ENCODE measurements around the gene FBN2.
"Not testable (repeated sequence)": the region's sequence is repeated elsewhere in the genome, so short reads cannot be mapped to it uniquely, and the experiment has no call there.

The FBN2 gene

DNA sequence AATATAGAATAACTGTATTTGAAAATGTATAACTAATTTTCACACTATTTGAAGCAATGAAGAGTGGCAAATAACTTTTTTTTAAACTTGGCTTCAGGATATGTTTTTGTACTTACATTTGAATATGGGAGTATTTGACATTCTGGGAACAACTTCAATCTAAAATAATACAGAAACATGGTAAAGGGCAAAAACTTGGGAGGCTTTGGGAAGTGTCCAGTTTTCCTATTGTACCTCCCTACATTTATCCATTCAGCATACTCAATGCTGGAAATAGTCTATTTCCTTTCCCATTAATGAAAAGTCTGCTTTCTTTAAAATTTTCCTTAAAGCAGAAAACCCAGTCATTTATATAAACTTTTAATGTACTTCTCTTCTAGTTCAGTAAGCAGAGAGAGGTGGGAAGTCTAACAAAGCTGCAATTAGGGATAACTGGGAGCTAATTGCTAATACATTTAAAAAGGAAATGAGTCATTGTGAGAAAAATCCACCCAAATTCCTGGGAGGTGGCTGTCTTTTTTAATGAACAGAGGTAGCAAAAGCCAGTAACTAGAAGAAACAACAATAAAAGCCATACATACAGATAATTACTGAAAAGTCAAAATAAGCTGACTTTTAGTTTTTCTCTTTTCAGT lies 128.8 kb downstream of the FBN2 start:
- Histone ChIP-seq H3K9me3 (no peaks in the 10 kb centered on the region), H3K27me3 (no peaks in the 10 kb centered on the region), H3K4me1 (no peaks in the 10 kb centered on the region), H4K20me1 (no peaks in the 10 kb centered on the region), H3K4me3 (no peak overlapping the region), H3K36me3 (no peaks in the 10 kb centered on the region), H3K9ac (no peak overlapping the region), H3K27ac (no peak overlapping the region), H3K4me2 (no peak overlapping the region)
- no peak for TF ChIP-seq Cebpa-rat (IDR thresholded peaks at IDR 0.05)

DNA sequence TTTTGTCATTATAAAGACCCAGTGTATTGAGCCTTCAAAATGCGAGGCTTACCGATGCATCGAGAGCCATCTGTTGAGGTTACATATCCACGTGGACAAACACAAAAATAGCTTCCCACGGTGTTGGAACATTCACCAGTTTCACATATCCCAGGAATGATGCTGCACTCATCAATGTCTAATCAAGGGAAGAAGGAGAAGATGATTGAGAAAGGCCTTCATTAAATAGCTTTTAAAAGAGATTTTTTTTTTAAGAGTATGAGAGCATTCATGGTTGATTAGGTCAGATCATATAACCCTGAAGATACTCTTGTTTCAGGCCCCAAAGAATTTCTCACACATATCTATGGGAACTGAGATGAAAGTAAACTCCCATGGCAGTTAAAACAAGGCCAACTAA lies 129.4 kb downstream of the FBN2 start:
- Histone ChIP-seq H3K4me2 (no peak overlapping the region), H3K4me1 (no peaks in the 10 kb centered on the region), H3K27ac (no peak overlapping the region), H3K4me3 (no peak overlapping the region), H3K36me3 (no peaks in the 10 kb centered on the region), H3K9me3 (no peaks in the 10 kb centered on the region), H3K27me3 (no peaks in the 10 kb centered on the region), H4K20me1 (no peaks in the 10 kb centered on the region), H3K9ac (no peak overlapping the region)
- no peak for TF ChIP-seq Cebpa-rat (IDR thresholded peaks at IDR 0.05)

DNA sequence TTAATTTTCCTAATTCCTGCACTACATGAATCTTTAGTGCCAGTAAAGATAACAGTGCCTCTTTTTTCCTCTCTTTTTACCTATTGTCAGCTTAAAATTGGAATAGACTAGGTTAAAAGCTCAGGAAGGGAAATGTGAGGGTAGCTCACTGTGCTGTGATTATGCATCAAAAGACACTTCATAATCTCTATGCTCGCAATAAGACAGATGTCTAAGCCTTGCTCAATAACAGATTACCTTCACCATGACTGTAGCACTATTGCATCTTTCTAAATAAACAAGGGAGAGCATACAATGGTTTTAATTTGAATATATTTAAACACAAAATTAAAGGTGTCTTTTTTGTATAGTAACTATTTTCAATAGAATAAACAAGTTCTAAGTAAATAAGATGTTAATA lies 130.1 kb downstream of the FBN2 start:
- Histone ChIP-seq H3K4me3 (no peak overlapping the region), H3K4me2 (no peak overlapping the region), H3K4me1 (no peaks in the 10 kb centered on the region), H3K27me3 (no peaks in the 10 kb centered on the region), H3K36me3 (no peaks in the 10 kb centered on the region), H3K9ac (no peak overlapping the region), H4K20me1 (no peaks in the 10 kb centered on the region), H3K9me3 (no peaks in the 10 kb centered on the region), H3K27ac (no peak overlapping the region)
- no peak for TF ChIP-seq Cebpa-rat (IDR thresholded peaks at IDR 0.05)

DNA sequence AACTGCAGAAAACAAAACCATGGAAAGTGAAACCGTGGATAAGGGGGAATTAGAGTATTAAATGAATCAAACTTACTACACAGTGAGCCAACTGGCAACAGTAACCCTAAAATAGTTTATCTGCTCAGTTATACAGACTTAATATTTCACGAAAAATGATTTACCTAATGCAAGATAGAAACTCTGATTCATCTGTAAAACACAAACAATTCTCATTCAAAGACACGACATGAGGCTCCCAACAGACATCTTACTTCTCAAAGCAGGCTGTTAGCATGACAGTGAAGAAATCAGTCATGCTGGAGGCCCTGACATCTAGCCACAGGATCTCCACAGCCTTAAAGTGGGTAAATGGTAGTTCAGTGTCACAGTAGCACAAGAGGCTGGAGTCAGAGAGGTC lies 131.2 kb downstream of the FBN2 start:
- H3K4me2 ChIP-seq, result no peak overlapping the region
- no peaks in the 10 kb centered on the region for H3K9me3 ChIP-seq
- no peak overlapping the region for H3K9ac ChIP-seq
- TF ChIP-seq Cebpa-rat (IDR thresholded peaks at IDR 0.05), result no peak
- no peaks in the 10 kb centered on the region for H3K4me1 ChIP-seq
- H4K20me1 ChIP-seq, result no peaks in the 10 kb centered on the region
- no peaks in the 10 kb centered on the region for H3K27me3 ChIP-seq
- H3K36me3 ChIP-seq, result no peaks in the 10 kb centered on the region
- no peak overlapping the region for H3K27ac ChIP-seq
- no peak overlapping the region for H3K4me3 ChIP-seq

DNA sequence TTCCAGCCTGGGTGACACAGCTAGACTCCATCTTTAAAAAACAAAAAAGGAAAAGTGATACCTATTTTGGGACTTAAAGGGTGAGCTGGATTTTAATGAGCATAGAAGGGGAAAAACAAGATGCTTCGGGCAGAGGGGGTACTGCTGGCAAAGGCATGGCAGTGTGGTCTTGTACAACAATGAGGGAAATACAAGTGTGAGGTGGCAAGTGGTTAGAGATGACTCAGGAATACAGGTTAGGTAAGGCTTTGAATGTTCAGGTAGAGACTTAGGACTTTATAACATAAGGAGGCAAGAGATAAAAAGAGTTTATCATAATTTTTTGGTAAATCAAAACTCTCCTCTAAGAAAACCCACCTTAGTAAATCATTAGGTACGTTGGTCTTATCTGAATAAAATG lies 132.9 kb downstream of the FBN2 start:
- Histone ChIP-seq H3K27me3 (no peaks in the 10 kb centered on the region), H3K9me3 (no peaks in the 10 kb centered on the region), H3K4me3 (no peak overlapping the region), H4K20me1 (no peaks in the 10 kb centered on the region), H3K9ac (no peak overlapping the region), H3K36me3 (no peaks in the 10 kb centered on the region), H3K4me2 (no peak overlapping the region), H3K27ac (no peak overlapping the region), H3K4me1 (no peaks in the 10 kb centered on the region)
- no peak for TF ChIP-seq Cebpa-rat (IDR thresholded peaks at IDR 0.05)

DNA sequence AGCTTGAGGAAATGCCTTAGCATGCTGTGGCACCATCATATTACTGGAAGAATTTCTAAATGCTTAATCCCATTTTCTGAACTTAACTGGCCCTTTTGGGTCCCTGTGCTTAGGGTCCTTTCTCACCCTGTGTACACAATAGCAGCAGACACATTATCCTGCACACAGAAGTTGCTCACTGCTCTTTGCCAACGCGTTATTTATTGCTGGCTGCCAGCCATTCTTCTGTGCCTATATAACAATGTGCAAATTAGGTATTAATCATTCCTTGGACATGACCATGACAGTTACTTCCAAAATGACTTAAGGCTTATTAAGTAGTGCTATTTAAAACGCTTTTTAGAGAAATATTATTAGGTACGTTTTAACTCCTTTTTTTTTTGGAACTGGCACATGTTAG lies 134.7 kb downstream of the FBN2 start:
- Histone ChIP-seq H3K36me3 (no peaks in the 10 kb centered on the region), H3K4me3 (no peak overlapping the region), H4K20me1 (no peaks in the 10 kb centered on the region), H3K4me2 (no peak overlapping the region), H3K27me3 (no peaks in the 10 kb centered on the region), H3K9ac (no peak overlapping the region), H3K4me1 (no peaks in the 10 kb centered on the region), H3K9me3 (no peaks in the 10 kb centered on the region), H3K27ac (no peak overlapping the region)
- no peak for TF ChIP-seq Cebpa-rat (IDR thresholded peaks at IDR 0.05)

DNA sequence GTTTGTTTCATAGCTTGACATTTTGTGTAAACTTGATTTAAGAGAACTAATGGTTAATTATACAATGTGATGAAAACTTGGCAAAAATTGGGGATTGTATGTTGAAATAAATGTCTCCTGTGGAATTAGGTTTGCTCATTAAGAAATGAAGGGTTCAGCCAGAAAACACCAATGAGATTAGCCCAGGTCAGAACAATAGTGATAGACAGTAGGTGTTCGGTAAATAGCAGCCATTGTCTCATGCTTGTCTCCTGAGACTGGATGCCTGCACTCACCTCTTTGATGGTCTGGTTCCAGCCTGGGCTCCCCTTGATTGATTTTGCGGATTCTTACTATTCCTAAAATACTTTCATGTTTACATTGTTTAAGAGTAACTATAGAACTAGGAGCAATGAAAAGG lies 135.5 kb downstream of the FBN2 start:
- Histone ChIP-seq H3K27me3 (no peaks in the 10 kb centered on the region), H4K20me1 (no peaks in the 10 kb centered on the region), H3K9me3 (no peaks in the 10 kb centered on the region), H3K36me3 (no peaks in the 10 kb centered on the region), H3K4me3 (no peak overlapping the region), H3K27ac (no peak overlapping the region), H3K9ac (no peak overlapping the region), H3K4me1 (no peaks in the 10 kb centered on the region), H3K4me2 (no peak overlapping the region)
- no peak for TF ChIP-seq Cebpa-rat (IDR thresholded peaks at IDR 0.05)

DNA sequence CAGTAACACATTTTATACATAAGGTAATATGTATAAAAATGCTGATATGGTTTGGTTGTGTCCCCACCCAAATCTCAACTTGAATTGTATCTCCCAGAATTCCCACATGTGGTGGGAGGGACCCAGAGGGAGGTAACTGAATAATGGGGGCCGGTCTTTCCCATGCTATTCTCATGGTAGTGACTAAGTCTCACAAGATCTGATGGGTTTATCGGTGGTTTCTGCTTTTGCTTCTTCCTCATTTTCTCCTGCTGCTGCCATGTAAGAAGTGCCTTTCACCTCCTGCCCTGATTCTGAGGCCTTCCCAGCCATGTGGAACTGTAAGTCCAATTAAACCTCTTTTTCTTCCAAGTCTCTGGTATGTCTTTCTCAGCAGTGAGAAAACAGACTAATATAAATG lies 137.3 kb downstream of the FBN2 start:
- H3K36me3 ChIP-seq, H3K4me3 ChIP-seq, H3K9ac ChIP-seq, H3K27me3 ChIP-seq, H3K9me3 ChIP-seq, H3K4me1 ChIP-seq, H4K20me1 ChIP-seq, H3K4me2 ChIP-seq, H3K27ac ChIP-seq: not testable (repeated sequence)

DNA sequence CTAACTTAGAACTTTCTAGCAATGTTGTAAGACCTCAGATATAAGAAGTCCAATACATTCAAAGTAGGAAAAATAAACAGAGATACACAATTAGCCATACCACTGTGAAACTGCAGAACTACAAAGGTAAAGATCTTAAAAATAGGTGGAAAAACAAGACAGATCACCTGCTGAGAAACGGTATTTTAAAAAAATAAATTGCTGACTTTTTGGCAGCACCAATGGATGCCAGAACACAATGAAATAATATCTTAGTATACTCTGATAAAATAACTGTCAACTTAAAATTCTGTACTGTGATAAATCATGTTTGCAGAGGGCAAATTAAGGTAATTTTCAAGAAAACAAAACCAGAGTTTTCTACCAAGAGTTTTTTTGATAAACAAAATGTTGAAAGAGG lies 138.9 kb downstream of the FBN2 start:
- no peak overlapping the region for H3K4me2 ChIP-seq
- no peaks in the 10 kb centered on the region for H3K4me1 ChIP-seq
- H3K4me3 ChIP-seq, result no peak overlapping the region
- H3K27me3 ChIP-seq, result no peaks in the 10 kb centered on the region
- no peak overlapping the region for H3K9ac ChIP-seq
- no peak for TF ChIP-seq Cebpa-rat (IDR thresholded peaks at IDR 0.05)
- H4K20me1 ChIP-seq, result no peaks in the 10 kb centered on the region
- H3K36me3 ChIP-seq, result no peaks in the 10 kb centered on the region
- no peaks in the 10 kb centered on the region for H3K9me3 ChIP-seq
- no peak overlapping the region for H3K27ac ChIP-seq

DNA sequence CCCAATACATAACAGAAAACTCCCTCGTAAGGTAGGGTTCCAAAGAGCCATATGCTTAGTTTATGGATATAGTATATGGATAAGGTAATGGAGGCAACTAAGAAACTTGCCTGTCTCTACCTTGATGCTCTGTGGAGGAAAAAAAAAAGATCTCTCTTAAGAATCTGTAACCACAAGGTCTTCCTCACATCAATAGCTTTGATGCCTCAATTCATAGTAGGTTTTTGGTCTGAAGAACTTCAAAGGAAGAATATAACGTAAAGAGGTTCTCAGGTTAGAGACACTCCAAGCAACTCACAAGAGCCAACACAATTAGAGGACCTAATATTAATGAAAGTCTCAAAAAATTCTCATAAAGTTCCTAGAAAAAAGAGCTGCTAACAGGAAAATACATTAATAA lies 140.2 kb downstream of the FBN2 start:
- Histone ChIP-seq H4K20me1 (no peaks in the 10 kb centered on the region), H3K9ac (no peak overlapping the region), H3K4me2 (no peak overlapping the region), H3K4me3 (no peak overlapping the region), H3K27me3 (no peaks in the 10 kb centered on the region), H3K27ac (no peak overlapping the region), H3K4me1 (no peaks in the 10 kb centered on the region), H3K36me3 (no peaks in the 10 kb centered on the region), H3K9me3 (no peaks in the 10 kb centered on the region)
- no peak for TF ChIP-seq Cebpa-rat (IDR thresholded peaks at IDR 0.05)

DNA sequence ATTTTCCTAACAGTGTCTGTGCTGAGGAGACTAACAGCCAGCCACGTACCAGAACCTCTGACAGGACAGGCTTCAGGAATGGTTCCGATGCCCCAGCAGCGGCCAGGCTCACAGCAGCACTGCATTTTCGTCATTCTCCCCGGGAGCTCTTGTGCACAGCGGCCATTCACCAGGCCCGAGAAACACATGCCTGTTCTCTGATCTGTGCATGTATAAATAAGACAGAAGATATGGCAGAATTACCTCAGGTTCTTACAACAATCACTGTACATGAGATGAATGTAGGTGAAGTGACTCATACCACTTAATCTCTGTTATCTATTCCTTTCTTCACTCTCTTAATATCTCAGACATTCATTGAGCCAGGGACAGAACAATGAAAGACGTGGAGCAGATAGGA lies 143.0 kb downstream of the FBN2 start:
- Histone ChIP-seq H3K27me3 (no peaks in the 10 kb centered on the region), H3K9ac (no peak overlapping the region), H4K20me1 (no peaks in the 10 kb centered on the region), H3K36me3 (no peaks in the 10 kb centered on the region), H3K27ac (no peak overlapping the region), H3K9me3 (no peaks in the 10 kb centered on the region), H3K4me2 (no peak overlapping the region), H3K4me1 (no peaks in the 10 kb centered on the region), H3K4me3 (no peak overlapping the region)
- TF ChIP-seq Cebpa-rat (IDR thresholded peaks at IDR 0.05), result no peak
